ENCODE results near the gene APOBEC3H. TPM values are rescaled to one million over a fixed set of nuclear protein-coding genes. Genes with fewer than 3 reads are reported as not detected.

Gene APOBEC3H
- total and polyA plus RNA-seq, 4 donors = 0.57 to 1.2 TPM; not detected in 2

GRCh38 chr22:39087098-39087497, 9.9 kb upstream of the APOBEC3H start:
- DNase-seq = no peak
- no peak overlapping the region for H3K9ac ChIP-seq (ENCODE audit: insufficient read depth in 1 of 2, low read length in 2 of 2)
- WGBS, 2 donors = 93% methylated on average over 6 of the region's 6 CpGs
- H3K4me3 ChIP-seq = no peak overlapping the region
- H3K36me3 ChIP-seq (ENCODE audit: control insufficient read depth in 4 of 4, insufficient read depth in 4 of 4, low read length in 4 of 4) = no peaks in the 10 kb centered on the region
- H3K27ac ChIP-seq (ENCODE audit: low read depth in 1 of 2, low read length in 1 of 2) = no peak overlapping the region
- H3K27me3 ChIP-seq (ENCODE audit: control insufficient read depth in 3 of 3, insufficient read depth in 3 of 3, low read length in 2 of 3) = no peaks in the 10 kb centered on the region
- no peaks in the 10 kb centered on the region for H3K4me1 ChIP-seq (ENCODE audit: control insufficient read depth in 5 of 5, insufficient read depth in 5 of 5, low read length in 5 of 5)
- no peak for ATAC-seq (ENCODE audit: insufficient read depth, low FRiP score)
- no peak for TF ChIP-seq CTCF (IDR thresholded peaks at IDR 0.05; ENCODE audit: control extremely low read depth, extremely low read depth)
- H3K9me3 ChIP-seq (ENCODE audit: control insufficient read depth in 4 of 4, insufficient read depth in 3 of 4, low read length in 3 of 4) = no peaks in the 10 kb centered on the region

GRCh38 chr22:39087881-39088684, 9.0 kb upstream of the APOBEC3H start:
- Histone ChIP-seq H3K9ac (ENCODE audit: insufficient read depth in 1 of 2, low read length in 2 of 2) (no peak overlapping the region), H3K27me3 (ENCODE audit: control insufficient read depth in 3 of 3, insufficient read depth in 3 of 3, low read length in 2 of 3) (no peaks in the 10 kb centered on the region), H3K27ac (ENCODE audit: low read depth in 1 of 2, low read length in 1 of 2) (no peak overlapping the region), H3K9me3 (ENCODE audit: control insufficient read depth in 4 of 4, insufficient read depth in 3 of 4, low read length in 3 of 4) (no peaks in the 10 kb centered on the region), H3K4me3 (no peak overlapping the region), H3K36me3 (ENCODE audit: control insufficient read depth in 4 of 4, insufficient read depth in 4 of 4, low read length in 4 of 4) (no peaks in the 10 kb centered on the region), H3K4me1 (ENCODE audit: control insufficient read depth in 5 of 5, insufficient read depth in 5 of 5, low read length in 5 of 5) (no peaks in the 10 kb centered on the region)
- ATAC-seq (ENCODE audit: insufficient read depth, low FRiP score) (no peak), DNase-seq (no peak)
- WGBS, 2 donors = 59 to 76% methylated on average over 18 of the region's 18 CpGs
- no peak for TF ChIP-seq CTCF (IDR thresholded peaks at IDR 0.05; ENCODE audit: control extremely low read depth, extremely low read depth)

GRCh38 chr22:39088685-39089032, 8.4 kb upstream of the APOBEC3H start:
- DNase-seq = no peak
- TF ChIP-seq CTCF (IDR thresholded peaks at IDR 0.05; ENCODE audit: control extremely low read depth, extremely low read depth) = no peak
- WGBS, 2 donors = 87 to 96% methylated on average over 5 of the region's 5 CpGs

GRCh38 chr22:39089928-39090327, 7.1 kb upstream of the APOBEC3H start:
- DNase-seq (no peak), ATAC-seq (ENCODE audit: insufficient read depth, low FRiP score) (no peak)
- Histone ChIP-seq H3K36me3 (ENCODE audit: control insufficient read depth in 4 of 4, insufficient read depth in 4 of 4, low read length in 4 of 4) (no peaks in the 10 kb centered on the region), H3K4me1 (ENCODE audit: control insufficient read depth in 5 of 5, insufficient read depth in 5 of 5, low read length in 5 of 5) (no peaks in the 10 kb centered on the region), H3K27ac (ENCODE audit: low read depth in 1 of 2, low read length in 1 of 2) (peak overlapping the region in 1 of 2 donors; percentile 26), H3K9ac (ENCODE audit: insufficient read depth in 1 of 2, low read length in 2 of 2) (no peak overlapping the region), H3K27me3 (ENCODE audit: control insufficient read depth in 3 of 3, insufficient read depth in 3 of 3, low read length in 2 of 3) (no peaks in the 10 kb centered on the region), H3K9me3 (ENCODE audit: control insufficient read depth in 4 of 4, insufficient read depth in 3 of 4, low read length in 3 of 4) (no peaks in the 10 kb centered on the region), H3K4me3 (no peak overlapping the region)
- 72 to 82% methylated on average over 6 of the region's 6 CpGs for WGBS, 2 donors
- TF ChIP-seq CTCF (IDR thresholded peaks at IDR 0.05; ENCODE audit: control extremely low read depth, extremely low read depth) = no peak

More at GRCh38 chr22:39088685-39089032, 8.4 kb upstream of the APOBEC3H start:
- H3K4me3 ChIP-seq = no peak overlapping the region
- ATAC-seq (ENCODE audit: insufficient read depth, low FRiP score) = no peak
- no peak overlapping the region for H3K9ac ChIP-seq (ENCODE audit: insufficient read depth in 1 of 2, low read length in 2 of 2)
- H3K27ac ChIP-seq (ENCODE audit: low read depth in 1 of 2, low read length in 1 of 2) = no peak overlapping the region
- no peaks in the 10 kb centered on the region for H3K9me3 ChIP-seq (ENCODE audit: control insufficient read depth in 4 of 4, insufficient read depth in 3 of 4, low read length in 3 of 4)
- H3K27me3 ChIP-seq (ENCODE audit: control insufficient read depth in 3 of 3, insufficient read depth in 3 of 3, low read length in 2 of 3) = no peaks in the 10 kb centered on the region
- no peaks in the 10 kb centered on the region for H3K36me3 ChIP-seq (ENCODE audit: control insufficient read depth in 4 of 4, insufficient read depth in 4 of 4, low read length in 4 of 4)
- H3K4me1 ChIP-seq (ENCODE audit: control insufficient read depth in 5 of 5, insufficient read depth in 5 of 5, low read length in 5 of 5) = no peaks in the 10 kb centered on the region
